Activated T-helper 1 cell treated with anti-CD3 and anti-CD28 coated beads, Interleukin-2, amount 50 U/mL, for 16 hours (primary cell): ENCODE results near the gene GMPR2.

Source experiments
- DNase-seq, 2 donors: peaks; one replicate each; pipeline ENCODE4 v3.0.0-alpha.2; 2020; ENCODE audit warnings: low read depth in 1 of 2, low spot score in 1 of 2

The GMPR2 gene

DNA sequence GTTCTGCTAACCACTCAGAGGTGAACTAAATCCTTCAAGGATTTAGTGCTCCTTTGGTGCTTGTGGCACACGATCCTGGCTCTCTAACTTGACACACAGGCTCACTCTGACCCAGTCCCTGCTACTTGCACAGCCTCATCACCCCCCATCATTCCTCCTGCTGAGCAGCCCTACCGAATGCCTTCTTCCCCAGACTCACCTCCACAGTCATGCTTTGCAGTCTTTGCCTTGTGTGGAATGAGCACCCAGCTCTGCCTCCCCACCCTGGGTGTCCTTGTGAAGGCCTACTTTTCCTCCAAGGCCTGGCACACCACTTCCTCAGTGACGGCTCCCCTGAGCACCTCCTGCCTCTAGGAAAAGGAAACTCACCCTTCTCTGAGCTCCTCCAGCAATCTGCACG lies 17.6 kb downstream of the GMPR2 start:
- no peak for DNase-seq

DNA sequence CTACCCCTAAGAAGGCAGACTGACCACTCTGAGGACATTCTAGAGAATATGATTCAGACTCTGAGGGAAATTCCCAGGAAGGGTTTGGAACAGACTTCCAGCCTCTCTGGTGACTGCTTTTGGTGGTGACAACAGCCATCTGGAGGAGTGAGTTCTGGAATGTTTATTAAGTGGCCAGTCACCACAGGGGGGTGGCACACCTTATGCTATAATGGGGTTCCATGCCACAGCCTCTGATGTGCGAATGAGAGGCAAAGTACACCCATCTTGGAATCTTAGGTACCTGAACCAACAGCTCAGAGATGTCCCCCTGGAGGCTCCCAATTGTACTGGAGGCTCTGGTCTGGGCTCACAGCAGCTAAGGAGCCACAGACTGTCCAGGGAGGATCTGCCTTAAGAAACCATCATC lies 19.2 kb downstream of the GMPR2 start:
- DNase-seq = no peak

DNA sequence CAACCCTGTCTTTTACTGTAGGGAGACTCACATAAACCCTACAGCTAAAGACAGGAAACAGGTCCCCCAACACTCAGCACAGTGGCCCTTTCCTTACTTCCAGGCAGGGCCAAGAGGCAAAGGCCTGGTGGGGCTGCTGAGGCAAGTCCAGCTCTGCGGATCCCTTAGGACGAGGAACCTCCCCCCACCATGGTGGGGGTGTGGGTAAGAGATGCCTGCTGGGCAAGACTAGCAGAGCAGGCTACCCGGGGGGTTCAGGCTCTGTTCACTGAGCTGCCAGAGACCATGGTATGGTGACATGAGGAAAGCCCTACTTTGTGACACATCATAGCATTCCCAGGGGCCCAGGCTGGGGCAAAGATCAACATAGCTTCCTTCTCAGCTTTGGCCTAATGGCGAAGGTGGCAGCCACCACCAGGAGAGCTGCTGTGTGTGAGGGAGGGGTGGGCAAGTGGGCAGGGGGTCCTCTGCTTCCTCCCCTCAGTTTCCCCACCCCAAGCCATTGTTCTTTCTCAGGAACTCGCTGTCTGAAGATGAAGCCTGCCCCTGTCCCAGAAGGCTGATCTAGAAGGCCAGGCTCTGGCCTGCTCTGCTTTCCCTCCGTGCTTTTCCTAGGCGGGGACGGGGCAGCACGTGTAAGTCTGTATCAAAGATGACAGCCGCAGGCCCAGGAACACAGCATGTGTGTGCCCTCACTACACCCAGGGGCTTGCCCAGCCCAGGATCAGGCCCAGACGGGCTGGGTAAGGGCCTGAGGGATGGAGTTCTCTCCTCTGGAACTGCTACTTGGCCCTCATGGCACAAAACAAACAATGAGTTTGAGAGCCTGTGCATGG lies 19.8 kb downstream of the GMPR2 start:
- no peak for DNase-seq

DNA sequence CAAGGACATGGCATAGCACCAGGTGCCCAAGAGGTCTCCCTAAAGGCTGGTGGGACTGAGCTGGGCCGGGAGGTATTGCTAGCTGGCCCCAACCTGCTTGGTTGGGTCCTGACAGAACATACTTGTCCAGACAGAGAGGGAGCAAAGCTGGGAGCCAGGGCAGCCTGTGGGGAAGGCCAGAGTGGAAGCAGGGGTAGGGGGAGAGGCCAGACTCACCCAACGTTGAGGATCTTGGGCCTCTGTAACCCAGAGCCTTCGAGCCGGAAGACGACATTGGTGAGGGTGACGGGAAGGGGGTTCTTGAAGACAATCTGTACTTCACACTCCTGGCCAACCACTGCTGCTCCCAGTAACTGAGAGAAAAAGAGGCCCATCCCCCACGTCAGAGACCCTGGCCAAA lies 21.2 kb downstream of the GMPR2 start:
- DNase-seq = no peak

DNA sequence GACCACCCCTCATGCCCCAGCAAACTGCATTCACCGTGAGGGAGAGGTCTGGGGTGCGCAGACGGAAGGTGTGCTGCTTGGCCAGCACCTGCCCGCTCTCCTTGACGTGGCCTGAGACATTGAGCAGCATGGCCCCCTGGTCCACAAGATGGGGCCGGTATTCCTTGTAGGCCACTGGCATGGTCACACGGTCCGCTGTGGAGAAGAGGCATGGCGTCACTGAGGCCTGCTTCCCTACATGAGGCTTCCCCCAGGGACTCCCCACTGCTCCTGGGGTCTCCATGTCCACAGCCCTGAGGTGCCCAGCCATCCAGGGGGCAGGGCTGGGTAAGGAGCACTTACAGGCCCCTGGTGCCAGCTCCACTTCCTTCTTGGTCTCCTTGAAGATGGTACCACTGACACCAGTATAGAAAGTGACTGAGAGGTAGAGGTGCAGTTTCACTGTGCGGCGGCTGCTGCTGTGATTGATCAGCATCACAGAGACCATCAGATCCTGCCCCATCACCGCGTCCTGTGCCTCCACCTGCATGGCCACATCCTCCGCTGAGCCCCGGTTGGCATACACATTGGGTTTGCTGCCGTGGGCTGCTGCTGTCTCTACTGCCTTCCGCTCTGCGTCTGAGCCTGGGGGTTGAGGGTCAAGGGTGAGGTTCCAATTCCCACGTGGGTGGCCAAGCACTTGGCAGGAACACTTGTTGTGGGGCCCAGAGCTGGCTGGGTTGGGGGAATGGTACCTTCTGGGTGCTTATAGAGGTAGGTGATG lies 22.1 kb downstream of the GMPR2 start:
- no peak for DNase-seq

DNA sequence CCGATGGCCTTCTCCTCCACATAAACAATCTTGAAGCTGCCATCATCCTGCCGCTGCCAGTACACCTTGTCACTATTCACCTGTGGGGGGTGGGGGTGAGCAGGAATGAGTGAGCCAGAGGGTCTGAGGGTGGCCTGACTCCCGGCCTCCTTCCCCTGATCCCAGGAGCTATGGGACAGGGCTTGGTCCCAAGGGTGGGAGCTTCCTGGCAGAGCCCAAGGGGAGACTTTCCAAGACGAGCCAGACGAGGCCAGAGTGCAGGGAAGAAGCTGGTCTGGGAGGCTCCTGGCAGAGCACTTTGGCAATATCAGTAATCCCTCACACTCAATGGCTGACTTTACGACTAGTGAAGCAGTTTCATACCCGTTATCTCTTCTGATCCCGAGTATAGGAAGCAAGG lies 22.7 kb downstream of the GMPR2 start:
- no peak for DNase-seq

DNA sequence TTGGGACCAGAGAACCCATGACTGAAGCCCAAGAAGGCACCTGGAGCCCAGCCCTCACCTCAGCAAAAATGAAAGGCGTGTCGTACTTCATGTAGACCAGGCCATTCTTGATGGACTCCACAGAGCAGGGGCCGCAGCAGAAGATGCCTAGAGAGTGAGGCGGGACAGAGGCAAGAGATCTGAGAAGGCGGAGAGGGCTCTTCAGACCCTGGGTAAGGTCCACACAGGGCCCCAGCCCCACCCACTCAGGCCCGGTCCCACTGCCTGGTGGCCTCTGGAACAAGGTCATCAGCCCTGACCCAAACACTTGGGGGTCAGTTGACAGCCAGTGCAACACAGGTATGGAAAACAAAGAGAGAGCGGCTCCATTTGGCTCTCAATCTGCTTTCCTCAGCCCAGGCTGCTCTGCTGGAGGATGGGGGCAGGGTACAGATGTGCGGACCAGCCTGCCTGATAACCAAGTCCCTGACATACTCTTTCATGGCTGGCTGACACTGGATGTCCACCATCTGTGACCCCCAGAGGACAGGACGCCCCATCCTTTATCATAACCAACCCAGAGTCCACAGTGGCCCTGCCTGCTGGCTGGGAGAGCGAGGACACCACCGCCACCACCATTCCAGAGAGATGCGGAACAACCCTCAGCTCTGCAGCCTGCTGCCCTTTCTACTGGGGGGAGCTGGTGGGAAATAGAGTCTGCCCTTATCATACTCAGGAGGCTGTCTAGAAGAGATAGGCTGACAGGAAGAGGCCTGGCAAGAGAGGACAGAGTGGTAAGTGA lies 23.4 kb downstream of the GMPR2 start:
- DNase-seq = no peak

DNA sequence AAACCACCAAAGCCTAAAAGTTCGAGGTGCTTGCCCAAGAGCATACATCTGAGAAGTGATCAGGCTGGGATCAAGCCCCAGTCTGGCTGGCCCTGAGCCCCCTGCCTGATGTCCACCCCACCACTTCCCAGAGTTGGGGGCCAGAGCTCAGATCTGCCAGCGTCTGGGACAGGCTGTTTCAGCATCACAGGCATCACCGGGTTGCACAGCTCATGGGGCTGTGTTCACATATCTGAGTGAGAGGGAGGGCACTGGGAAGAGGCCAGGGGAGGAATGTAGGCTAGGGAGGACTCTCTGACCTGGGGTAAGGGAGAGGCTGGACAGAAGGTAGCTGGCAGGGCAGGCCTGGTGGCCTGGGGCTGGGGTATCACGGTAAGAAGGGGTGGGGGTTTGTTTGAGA lies 24.2 kb downstream of the GMPR2 start:
- no peak for DNase-seq

DNA sequence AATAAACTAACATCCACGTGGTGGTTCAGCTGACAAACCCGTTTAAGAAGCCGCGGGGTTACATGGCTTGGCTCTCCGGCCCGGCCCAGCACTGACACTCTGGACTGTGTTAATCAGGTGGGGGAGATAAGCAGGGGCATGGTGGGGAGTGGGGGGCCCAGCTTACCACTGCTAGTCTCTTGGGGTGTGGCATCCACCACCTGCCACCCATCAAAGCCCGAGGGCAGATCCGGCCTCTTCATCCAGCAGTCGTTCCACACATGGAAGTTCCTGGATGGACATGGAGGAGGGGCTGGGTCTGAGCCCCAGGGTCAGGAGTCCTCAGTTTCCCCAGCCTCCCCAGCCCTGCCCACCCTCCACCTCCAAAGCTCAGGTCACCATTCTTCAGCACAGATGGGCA lies 25.4 kb downstream of the GMPR2 start:
- DNase-seq = no peak

DNA sequence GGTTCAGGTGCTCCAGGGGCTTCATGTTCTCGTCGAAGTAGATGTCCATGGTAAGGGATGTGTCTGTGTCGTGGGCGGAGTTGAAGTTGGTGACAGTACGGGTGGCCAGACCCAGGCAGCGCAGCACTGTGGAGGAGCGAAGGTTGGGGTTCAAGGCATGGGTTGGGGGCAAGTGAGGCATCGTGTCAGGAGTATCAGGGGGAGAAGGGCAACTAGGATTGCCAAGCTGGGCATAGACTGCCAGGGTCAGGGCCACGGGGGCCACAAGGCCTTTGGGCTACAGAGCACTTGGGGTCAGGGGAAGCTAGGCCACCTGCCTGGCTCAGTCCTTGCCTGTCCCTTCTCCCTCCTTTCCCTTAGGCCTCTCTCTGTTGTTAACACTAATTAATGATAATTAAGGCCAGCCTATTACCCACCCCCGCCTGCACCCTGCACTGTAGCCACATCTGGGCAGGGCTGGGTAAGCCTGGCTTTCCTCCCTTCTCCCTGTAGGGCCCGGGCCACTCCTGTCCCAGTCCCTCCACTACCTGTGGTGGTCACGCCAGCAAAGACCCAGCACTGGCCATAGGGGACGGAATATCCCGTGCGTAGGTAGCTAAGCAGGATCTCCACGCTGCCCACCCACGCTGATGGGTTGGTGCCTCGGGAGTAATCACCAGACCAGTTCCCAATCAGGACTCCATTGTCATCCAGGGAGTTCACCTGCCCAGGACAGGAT lies 26.0 kb downstream of the GMPR2 start:
- no peak for DNase-seq

DNA sequence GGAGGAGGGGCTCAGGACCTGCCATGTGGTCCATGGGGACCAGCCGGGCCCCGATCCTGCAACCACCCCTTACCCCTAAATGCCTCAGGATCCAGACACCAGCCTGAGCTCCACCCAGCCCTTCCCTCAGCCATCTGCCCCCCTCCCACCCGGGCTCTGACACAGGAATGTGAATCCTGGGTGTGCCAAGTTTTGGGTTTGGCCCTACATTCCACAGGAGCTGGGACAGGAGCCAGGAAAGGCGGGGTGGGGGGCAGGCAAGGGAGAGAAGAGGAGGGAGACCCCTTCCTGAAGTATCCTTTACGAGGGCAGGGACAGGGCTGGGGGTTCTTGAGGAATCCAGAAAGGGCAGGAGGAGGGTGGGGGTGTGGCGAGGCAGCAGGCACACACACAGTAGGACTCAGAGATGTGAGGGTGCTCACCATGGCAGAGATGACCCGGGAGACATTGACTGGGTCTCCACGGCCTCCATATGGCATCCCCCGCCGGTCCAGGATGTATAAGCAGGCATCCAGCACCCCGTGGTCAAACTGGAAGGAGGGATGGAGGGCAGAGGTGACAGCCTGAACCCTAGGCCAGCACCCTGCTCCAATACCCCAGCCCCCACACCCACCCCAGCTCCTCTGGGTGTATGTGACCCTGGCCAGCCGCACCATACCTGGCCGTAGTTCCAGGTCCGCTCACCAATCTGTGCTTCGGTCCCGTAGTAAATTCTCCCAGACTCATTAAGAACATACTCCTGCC lies 26.7 kb downstream of the GMPR2 start:
- no peak for DNase-seq

DNA sequence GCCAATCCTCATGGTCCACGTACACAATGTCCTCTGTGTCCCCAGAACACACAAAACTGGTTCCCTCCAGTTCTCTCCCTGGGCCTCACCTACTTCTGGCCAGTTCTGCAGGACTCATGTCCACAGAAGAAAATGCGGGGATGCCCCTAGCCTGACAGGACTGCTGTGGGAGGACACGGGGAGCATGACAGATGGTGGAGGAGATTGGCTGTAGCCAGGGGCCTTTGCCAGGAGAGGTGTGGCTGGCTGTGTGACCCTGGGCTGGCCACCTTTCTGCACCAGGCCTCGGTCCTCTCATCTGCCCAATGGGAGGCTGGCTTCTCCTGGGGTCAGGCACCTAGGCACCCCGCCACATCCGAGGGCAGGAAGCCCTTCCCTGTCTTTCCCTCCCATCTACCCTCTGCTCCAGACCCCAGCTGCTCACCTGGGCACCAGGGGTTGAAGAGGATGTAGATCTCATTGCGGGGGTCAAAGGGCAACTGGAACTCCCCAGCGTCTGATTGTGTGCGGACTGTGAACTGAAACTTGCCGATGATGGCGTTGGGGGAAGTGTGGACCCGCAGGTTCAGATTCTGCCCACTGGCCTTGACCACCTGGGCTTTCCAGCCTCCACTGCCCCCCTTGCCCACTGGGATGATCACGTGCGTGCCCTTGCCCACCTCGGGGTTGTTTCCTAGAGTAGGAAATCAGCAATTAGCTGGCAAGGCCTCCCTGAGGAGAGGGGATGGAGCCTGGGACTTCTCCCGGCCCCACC lies 27.5 kb downstream of the GMPR2 start:
- DNase-seq = no peak

DNA sequence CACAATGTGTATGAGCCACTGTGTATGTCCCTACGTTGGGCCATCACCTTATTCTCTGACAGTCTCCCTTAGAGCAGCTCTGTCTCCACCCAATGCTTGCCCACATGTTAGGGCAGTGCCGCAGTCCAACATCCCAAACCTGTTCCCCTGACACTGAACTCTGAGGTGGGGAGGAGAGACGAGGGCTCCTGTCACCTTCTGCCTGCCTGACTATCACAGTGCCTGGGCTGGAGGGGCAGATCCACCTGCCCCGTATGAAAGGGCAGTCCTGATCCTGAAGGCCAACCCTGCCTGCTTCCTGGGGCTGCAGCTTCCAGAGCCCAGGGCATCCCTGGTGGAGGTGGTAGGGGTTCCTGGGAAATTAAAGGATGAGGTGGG lies 28.0 kb downstream of the GMPR2 start:
- no peak for DNase-seq

DNA sequence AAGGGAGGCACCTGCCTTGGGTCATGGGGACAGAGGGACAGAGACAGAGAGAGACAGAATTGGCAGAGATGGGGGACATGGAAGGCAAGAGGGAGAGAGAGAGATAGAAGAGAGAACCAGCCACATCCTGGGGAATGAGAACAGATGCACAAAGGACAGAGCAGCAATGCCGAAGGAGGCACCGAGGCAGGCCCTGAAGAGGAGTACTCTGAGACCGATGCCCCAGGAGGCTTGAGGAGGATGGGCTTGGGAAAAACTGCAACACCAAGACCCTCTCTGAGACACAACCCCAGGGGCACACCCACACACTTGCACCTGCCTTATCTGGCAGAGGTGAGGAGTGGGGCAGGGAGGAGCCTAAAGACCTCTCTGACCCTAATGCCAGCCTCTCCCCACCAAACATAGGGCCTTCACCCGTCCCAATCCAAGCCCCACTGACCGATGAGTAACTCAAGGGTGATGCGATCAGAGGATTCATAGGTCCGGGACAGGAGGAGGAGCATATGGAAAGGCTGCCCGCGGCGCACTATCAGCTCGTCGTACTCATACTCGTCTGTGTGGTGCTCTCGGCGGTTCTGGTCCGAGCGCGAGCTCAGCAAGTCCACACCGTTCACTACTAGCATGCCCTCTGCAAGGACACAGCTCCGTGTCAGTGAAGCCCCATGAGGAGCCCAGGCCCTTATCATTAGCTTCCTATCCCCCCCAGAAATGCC lies 28.7 kb downstream of the GMPR2 start:
- no peak for DNase-seq

DNA sequence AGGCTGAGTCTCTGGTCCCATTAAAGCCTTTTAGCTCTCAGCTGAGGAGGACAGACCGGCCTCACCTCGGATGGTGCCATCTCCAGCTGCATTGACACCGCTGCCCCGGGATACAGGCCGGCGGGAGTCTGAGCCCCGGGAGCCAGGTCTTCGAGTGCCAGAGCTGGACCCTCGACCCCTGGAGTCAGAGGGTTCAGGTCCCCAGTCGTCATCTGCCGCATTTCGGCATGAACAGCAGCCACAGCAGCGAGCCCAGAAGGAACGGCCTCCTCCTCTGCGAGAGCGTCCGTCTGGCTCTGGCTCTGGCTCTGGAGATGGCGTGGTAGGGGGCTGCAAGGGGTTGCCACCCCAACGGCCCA lies 29.2 kb downstream of the GMPR2 start:
- no peak for DNase-seq

DNA sequence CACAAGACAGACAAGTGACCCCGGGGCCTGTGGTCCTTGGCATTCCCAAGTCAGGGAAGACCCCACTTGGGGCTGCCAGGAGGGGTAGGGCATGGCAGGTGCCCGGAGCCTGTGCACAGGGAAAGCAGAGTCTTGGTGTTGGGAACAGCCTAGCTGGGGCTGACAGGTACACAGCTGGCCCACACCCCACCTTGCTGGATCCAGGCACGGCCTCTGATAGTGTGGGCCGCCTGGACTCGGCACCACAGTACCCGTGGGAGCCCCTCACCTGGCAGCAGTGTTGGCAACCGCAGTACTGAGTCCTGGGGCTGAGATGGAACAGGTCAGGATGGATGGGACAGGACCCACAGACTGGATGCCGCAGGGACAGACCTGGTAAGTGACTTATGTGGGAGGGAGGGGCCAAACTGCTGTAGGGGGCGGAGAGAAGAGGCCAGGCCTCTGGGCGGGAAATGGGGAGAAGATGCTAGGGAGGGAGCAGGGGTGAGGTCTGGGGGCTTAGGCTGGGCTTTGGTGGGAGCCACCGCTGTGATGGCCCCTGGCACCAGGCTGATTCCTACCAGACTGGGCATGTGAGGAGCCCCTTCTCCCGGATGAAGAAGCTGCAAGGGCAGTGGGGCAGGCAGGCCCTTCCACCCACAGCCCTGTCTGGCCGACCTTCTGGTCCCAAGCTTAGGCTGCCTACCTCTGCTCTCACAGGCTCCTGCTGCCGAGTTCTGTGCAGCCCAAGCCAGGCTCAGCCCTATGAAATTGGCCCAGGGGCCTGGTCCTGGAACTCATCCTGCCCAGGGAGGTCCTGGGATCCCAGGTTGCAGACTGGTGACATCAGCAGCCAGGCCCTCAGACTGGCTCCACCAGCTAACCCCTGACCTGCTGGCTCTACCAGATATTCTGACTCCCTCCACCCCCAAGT lies 30.3 kb downstream of the GMPR2 start, which contains the start of gene TGM1:
TSS of gene TGM1 (minus strand) at position 357 of the 913 bp plus-strand sequence. CDS start 825 bp downstream, outside the sequence.
- DNase-seq = no peak

DNA sequence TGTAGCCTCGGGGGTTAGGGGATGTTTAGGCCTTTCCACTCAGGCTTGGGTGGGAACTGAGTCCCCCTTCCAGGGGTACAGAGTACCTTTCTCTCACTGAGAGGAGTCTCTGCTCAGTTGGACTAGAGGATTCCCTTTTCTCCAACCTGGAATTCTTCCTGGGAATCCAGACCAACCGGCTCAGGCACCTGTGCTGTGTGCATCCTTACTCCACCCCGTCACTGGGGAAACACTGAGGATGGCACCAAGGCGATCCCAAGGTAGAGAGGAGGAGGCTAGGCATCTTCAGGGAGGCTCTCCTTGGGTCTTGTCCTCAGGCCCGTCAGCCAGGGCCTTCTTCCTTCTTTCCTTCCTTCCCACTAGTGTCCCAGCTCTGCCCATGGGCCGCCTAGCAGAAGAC lies 31.1 kb downstream of the GMPR2 start:
- no peak for DNase-seq

DNA sequence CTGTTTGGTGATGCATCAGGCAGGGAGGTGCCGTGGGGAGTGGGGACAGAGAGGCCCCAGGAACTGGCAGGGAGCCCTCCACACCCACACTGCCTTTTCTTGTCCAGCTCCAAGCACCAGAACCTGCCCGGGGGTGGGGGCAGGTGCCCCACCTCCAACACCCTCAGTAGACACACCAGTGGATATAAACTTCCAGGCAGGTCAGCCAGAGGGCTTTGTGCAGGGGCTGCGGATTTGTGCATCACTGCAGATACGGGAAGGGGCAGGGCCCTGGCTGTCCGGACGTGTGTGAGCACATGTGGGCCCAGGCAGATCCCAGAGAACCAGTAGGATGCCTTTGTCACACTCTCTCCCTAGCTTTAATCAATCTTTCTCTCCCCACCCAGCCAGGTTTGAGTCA lies 31.6 kb downstream of the GMPR2 start:
- DNase-seq = no peak
